Mucosa of rectum (tissue), 2 donors: Measurements from ENCODE around the gene L1TD1.

Source experiments
- H3K27ac ChIP-seq, 2 donors: one replicate each; pipeline ENCODE4 v1.7.0; 2013; ENCODE audit warnings: inconsistent platforms in 2 of 2, low read depth in 2 of 2, low read length in 2 of 2
- H3K27me3 ChIP-seq, 2 donors: one replicate each; pipeline ENCODE4 v1.7.0; 2013; ENCODE audit warnings: low read length in 2 of 2; ENCODE audit not compliant: control insufficient read depth in 2 of 2, insufficient read depth in 2 of 2
- H3K36me3 ChIP-seq, 2 donors: one replicate each; pipeline ENCODE4 v1.7.0; 2013; ENCODE audit warnings: low read length in 2 of 2; ENCODE audit not compliant: control insufficient read depth in 2 of 2, insufficient read depth in 2 of 2
- H3K4me1 ChIP-seq, 2 donors: one replicate each; pipeline ENCODE4 v1.7.0; 2013; ENCODE audit warnings: low read length in 2 of 2, mild to moderate bottlenecking in 1 of 2; ENCODE audit not compliant: control insufficient read depth in 2 of 2, insufficient read depth in 2 of 2
- H3K4me3 ChIP-seq, 2 donors: one replicate each; pipeline ENCODE4 v1.7.0; 2013; ENCODE audit warnings: low read length in 2 of 2
- H3K9ac ChIP-seq, 2 donors: one replicate each; pipeline ENCODE4 v1.7.0; 2013; ENCODE audit warnings: low read length in 2 of 2, low read depth in 1 of 2, mild to moderate bottlenecking in 1 of 2
- H3K9me3 ChIP-seq, 2 donors: one replicate each; pipeline ENCODE4 v1.7.0; 2013; ENCODE audit warnings: low read length in 2 of 2; ENCODE audit not compliant: control insufficient read depth in 2 of 2
- donor health status: healthy.
- donor health status: Normal muscosa, but diverticular disease.

The L1TD1 gene

GRCh38 chr1:62198069-62198780 is 3.6 kb downstream of the L1TD1 start:
- no peaks in the 10 kb centered on the region for H3K4me1 ChIP-seq
- H3K9me3 ChIP-seq, result no peaks in the 10 kb centered on the region
- no peaks in the 10 kb centered on the region for H3K27me3 ChIP-seq
- no peaks in the 10 kb centered on the region for H3K36me3 ChIP-seq
- no peak overlapping the region for H3K9ac ChIP-seq
- no peak overlapping the region for H3K27ac ChIP-seq
- H3K4me3 ChIP-seq, result no peak overlapping the region

DNA sequence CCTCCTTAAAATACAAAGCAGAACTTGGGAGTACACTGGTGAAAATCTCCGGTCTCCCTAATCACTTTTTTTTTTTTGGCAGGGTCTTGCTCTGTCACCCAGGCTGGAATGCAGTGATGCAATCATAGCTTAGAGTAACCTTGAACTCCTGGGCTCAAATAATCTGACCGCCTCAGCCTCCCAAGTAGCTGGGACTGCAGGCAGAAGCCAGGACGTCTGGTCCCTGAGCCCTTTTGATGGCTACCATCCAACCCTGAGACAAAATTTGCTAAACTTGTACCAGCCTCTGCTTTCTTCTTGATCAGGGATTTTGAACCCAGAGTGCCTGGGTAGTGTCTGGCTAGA is 4.1 kb downstream of the L1TD1 start:
- Histone ChIP-seq H3K9me3 (no peaks in the 10 kb centered on the region), H3K4me1 (no peaks in the 10 kb centered on the region), H3K9ac (no peak overlapping the region), H3K27me3 (no peaks in the 10 kb centered on the region), H3K4me3 (no peak overlapping the region), H3K36me3 (no peaks in the 10 kb centered on the region), H3K27ac (no peak overlapping the region)

GRCh38 chr1:62207187-62207586 is 12.5 kb downstream of the L1TD1 start:
- Histone ChIP-seq H3K9ac (no peak overlapping the region), H3K27me3 (no peaks in the 10 kb centered on the region), H3K4me1 (no peaks in the 10 kb centered on the region), H3K9me3 (peaks cover 3% of the 10 kb centered on the region in 2 donors), H3K36me3 (no peaks in the 10 kb centered on the region), H3K4me3 (no peak overlapping the region), H3K27ac (no peak overlapping the region)

- no peaks in the 10 kb centered on the region for H3K36me3 ChIP-seq
- H3K4me3 ChIP-seq, result no peak overlapping the region
- peaks cover 3% of the 10 kb centered on the region in 2 donors for H3K9me3 ChIP-seq
- no peaks in the 10 kb centered on the region for H3K4me1 ChIP-seq
- no peak overlapping the region for H3K27ac ChIP-seq
- no peaks in the 10 kb centered on the region for H3K27me3 ChIP-seq
- no peak overlapping the region for H3K9ac ChIP-seq
Measured at GRCh38 chr1:62208087-62208486, 13.4 kb downstream of the L1TD1 start.

DNA sequence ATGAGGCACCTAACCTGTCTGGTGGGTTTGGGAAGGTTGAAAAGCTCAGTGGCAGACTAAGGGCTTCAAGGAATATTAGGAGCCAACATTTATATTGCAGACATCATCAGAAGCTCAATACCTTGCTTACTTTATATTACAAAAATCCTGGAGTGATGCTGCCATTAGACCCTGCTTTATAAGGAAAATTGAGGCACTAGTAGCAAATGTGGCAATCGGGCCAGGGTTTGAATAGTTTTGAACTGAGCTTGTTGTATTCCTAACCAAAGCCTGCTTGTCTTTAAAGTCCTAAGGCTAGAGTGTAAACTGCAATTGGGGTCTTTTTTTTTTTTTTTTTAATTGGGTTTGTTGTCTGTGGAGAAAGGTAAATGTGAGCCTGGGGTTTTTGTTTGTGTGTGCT is 14.3 kb downstream of the L1TD1 start:
- no peaks in the 10 kb centered on the region for H3K36me3 ChIP-seq
- H3K27ac ChIP-seq, result no peak overlapping the region
- H3K9me3 ChIP-seq, result peaks cover 3% of the 10 kb centered on the region in 2 donors
- H3K9ac ChIP-seq, result no peak overlapping the region
- no peaks in the 10 kb centered on the region for H3K27me3 ChIP-seq
- H3K4me1 ChIP-seq, result no peaks in the 10 kb centered on the region
- H3K4me3 ChIP-seq, result no peak overlapping the region

DNA sequence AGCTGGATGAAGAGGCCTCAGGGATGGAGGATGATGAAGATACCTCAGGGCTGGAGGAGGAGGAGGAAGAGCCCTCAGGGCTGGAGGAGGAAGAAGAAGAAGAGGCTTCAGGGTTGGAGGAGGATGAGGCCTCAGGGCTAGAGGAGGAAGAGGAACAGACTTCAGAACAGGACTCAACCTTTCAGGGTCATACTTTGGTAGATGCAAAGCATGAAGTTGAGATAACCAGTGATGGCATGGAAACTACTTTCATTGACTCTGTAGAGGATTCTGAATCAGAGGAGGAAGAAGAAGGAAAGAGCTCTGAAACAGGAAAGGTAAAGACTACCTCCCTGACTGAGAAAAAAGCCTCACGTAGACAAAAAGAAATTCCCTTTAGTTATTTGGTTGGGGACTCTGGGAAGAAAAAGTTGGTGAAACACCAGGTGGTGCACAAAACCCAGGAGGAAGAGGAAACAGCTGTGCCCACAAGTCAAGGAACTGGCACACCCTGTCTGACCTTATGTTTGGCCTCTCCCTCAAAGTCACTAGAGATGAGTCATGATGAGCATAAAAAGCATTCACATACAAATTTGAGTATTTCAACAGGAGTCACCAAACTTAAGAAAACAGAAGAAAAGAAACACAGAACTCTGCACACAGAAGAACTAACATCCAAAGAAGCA is 15.4 kb downstream of the L1TD1 start:
- no peaks in the 10 kb centered on the region for H3K27me3 ChIP-seq
- no peak overlapping the region for H3K4me3 ChIP-seq
- no peaks in the 10 kb centered on the region for H3K36me3 ChIP-seq
- H3K9me3 ChIP-seq, result peaks cover 3% of the 10 kb centered on the region in 2 donors
- no peak overlapping the region for H3K27ac ChIP-seq
- no peaks in the 10 kb centered on the region for H3K4me1 ChIP-seq
- no peak overlapping the region for H3K9ac ChIP-seq

- H3K36me3 ChIP-seq, result no peaks in the 10 kb centered on the region
Measured at GRCh38 chr1:62210960-62211359, 16.3 kb downstream of the L1TD1 start.

GRCh38 chr1:62212411-62212810 is 17.8 kb downstream of the L1TD1 start:
- Histone ChIP-seq H3K36me3 (no peaks in the 10 kb centered on the region), H3K27me3 (no peaks in the 10 kb centered on the region), H3K9ac (no peak overlapping the region), H3K27ac (no peak overlapping the region), H3K4me1 (no peaks in the 10 kb centered on the region), H3K9me3 (peaks cover 3% of the 10 kb centered on the region in 2 donors), H3K4me3 (no peak overlapping the region)

More at GRCh38 chr1:62210960-62211359, 16.3 kb downstream of the L1TD1 start:
- Histone ChIP-seq H3K4me3 (no peak overlapping the region), H3K9me3 (peaks cover 3% of the 10 kb centered on the region in 2 donors), H3K27me3 (no peaks in the 10 kb centered on the region), H3K9ac (no peak overlapping the region), H3K4me1 (no peaks in the 10 kb centered on the region), H3K27ac (no peak overlapping the region)

GRCh38 chr1:62213075-62213914 is 18.6 kb downstream of the L1TD1 start:
- Histone ChIP-seq H3K27me3 (no peaks in the 10 kb centered on the region), H3K9me3 (peaks cover 3% of the 10 kb centered on the region in 2 donors), H3K9ac (no peak overlapping the region), H3K36me3 (no peaks in the 10 kb centered on the region), H3K4me1 (no peaks in the 10 kb centered on the region), H3K27ac (no peak overlapping the region), H3K4me3 (no peak overlapping the region)

- Histone ChIP-seq H3K27me3 (no peaks in the 10 kb centered on the region), H3K9me3 (no peaks in the 10 kb centered on the region), H3K9ac (no peak overlapping the region), H3K4me1 (no peaks in the 10 kb centered on the region), H3K4me3 (no peak overlapping the region), H3K36me3 (no peaks in the 10 kb centered on the region), H3K27ac (no peak overlapping the region)
Measured at GRCh38 chr1:62218604-62219003, 24.0 kb downstream of the L1TD1 start.
